Measurements from ENCODE around the gene RELN. TPM values are rescaled to one million over a fixed set of nuclear protein-coding genes. Genes with fewer than 3 reads are reported as not detected.
A peak's percentile ranks its signal among the peaks of the same experiment; 100 is the strongest.

Gene RELN
- total RNA-seq, 1 experiment from 2014 or later, result 0.02 TPM

DNA sequence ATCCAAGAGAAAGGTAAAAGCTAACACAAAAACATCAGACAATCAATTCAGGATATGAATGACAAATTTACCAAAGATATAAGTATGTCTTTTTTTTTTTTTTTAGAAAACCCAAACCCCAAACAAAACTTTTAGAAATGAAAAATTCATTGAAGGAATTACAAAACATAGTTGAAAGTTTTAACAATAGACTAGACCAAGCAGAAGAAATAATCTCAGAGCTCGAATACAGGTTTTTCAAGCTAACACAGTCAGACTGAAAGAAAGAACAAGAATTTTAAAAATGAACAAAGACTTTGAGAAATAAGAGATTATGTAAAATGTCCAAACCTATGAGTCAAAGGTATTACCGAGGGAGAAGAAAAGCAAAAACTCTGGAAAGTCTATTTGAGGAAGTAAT is 345.1 kb downstream of the RELN start:
- no peak for DNase-seq (ENCODE audit: low read depth)

DNA sequence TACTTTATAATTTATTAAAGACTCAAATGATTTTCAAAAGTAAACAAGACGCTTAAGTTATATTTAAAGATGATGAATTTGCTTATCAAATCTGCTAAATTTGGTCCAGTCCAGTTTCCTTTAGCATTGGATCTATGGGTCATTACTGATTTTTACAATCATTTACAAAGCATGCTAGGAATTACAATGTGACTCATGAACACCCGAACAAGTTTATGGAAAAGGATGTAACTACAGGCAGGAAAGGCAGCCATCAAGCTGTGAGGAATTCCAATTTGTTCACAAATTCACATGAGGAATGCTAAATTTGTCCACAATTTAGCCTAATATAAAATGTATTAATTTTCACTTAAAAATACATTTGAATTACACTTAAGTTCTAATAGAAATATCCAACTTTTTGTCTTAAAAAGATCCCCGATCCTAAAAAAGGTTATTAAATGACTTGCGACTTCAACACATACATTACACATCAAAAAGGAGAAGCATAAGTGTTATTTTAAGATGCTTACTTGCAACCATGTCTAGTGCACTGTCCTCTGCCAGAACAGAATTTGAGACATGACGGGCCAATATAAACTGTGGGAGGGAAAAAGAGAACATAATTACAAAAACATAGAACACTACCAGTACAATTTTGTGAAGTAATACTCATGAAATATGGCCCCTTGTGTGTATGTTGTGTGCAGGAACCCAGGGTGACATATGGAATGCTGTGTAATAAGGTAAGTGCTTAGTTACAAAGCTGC is 349.3 kb downstream of the RELN start:
- peak; percentile 65 for DNase-seq (ENCODE audit: low read depth)

GRCh38 chr7:103637726-103638125 is 351.7 kb downstream of the RELN start:
- peak; percentile 34 for DNase-seq (ENCODE audit: low read depth)

DNA sequence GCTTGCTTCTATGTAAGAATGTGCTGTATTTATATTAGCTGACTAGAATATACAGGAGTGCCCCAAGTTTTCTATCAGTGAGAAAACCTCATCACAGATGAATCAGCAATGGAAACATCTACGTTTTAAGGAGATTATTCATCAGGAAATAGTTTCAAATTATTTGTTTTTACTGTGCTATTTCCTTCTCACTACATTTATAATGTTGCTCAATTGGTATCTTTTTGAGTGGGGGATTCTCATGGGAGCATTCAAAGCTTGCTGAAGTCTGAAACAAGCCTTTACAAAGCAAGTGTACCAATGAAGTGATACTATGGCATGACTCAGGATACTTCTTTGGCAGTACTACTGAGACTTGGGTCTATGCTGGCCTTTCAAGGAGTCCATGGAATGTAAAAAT is 352.4 kb downstream of the RELN start:
- peak; percentile 78 for DNase-seq (ENCODE audit: low read depth)

DNA sequence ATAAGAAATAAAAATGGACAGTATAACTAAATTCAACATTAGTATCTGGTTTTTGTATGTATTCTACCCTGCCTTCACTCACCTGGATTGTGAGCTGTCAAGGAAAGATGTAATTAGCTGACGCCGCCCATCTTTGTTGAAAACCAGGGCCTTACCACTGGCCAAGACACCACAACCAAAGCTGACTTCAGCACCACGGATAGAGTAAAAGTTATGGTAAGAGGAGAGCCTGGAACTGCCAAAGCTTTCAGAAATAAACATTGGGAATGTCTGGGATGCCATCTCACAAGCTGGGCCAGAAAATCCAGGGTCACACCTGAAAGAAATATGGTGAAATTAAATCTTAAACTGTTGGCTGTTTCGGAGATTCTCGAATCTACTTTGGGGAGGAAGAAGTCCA is 353.3 kb downstream of the RELN start:
- DNase-seq (ENCODE audit: low read depth), result peak; percentile 23

GRCh38 chr7:103632972-103633371 is 356.5 kb downstream of the RELN start:
- peak; percentile 2 for DNase-seq (ENCODE audit: low read depth)

GRCh38 chr7:103632005-103632639 is 357.3 kb downstream of the RELN start:
- no peak for DNase-seq (ENCODE audit: low read depth)

DNA sequence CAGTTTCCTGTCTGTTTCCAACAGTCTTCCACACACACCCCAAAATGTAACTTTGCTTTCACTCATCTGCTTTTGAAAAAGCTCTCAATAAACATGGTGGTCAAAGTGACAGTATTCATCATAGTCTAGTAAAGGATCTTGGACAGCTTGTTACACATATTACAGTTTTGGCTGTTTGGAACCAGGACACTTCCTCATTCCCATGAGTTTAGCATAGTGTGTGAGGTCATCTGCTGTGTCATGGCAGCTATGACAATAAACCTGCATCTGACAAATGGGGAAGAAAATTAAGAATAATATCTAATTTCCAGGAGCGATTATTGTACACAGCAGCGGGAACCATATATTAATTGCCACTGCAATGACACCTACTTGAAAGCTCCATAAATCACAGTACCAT is 359.1 kb downstream of the RELN start:
- DNase-seq (ENCODE audit: low read depth), result peak; percentile 6

- DNase-seq (ENCODE audit: low read depth), result no peak
Measured at GRCh38 chr7:103628742-103629141, 360.7 kb downstream of the RELN start.

DNA sequence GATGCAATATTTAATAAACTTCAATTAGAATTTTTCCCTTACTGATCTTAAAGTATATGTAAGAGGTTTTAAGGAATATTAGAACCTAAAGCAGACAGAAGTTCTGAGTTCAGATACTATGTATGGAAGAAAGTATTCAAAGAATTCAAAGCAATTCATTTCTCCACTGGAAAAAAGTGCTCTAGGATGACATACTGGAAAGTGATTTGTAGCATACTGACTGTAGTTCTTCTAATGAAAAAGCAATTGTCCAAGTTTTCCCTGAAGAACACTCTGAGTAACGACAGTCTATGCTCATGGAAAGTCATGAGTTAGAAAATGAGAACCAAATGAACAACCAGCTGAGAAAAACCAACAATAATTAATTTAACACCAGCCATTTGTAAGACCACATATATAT is 362.7 kb downstream of the RELN start:
- no peak for DNase-seq (ENCODE audit: low read depth)

DNA sequence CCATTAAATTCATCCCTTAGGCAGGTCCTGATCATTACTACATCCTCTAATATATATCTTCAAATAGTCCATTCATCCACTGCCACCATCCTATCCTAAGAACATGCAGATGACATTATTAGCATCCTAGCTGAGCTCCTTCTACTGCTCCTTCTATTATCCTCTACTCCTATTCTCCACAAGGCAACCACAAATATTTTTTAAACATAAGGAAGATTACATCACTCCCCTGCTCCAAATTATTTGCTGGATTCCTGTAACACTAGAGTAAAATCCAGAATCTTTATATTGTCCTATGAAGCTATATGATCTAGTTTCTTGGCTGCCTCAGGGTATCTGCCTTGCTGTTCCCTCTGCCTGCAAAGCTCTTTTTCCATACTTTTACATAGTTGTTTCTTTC is 367.2 kb downstream of the RELN start:
- no peak for DNase-seq (ENCODE audit: low read depth)

DNA sequence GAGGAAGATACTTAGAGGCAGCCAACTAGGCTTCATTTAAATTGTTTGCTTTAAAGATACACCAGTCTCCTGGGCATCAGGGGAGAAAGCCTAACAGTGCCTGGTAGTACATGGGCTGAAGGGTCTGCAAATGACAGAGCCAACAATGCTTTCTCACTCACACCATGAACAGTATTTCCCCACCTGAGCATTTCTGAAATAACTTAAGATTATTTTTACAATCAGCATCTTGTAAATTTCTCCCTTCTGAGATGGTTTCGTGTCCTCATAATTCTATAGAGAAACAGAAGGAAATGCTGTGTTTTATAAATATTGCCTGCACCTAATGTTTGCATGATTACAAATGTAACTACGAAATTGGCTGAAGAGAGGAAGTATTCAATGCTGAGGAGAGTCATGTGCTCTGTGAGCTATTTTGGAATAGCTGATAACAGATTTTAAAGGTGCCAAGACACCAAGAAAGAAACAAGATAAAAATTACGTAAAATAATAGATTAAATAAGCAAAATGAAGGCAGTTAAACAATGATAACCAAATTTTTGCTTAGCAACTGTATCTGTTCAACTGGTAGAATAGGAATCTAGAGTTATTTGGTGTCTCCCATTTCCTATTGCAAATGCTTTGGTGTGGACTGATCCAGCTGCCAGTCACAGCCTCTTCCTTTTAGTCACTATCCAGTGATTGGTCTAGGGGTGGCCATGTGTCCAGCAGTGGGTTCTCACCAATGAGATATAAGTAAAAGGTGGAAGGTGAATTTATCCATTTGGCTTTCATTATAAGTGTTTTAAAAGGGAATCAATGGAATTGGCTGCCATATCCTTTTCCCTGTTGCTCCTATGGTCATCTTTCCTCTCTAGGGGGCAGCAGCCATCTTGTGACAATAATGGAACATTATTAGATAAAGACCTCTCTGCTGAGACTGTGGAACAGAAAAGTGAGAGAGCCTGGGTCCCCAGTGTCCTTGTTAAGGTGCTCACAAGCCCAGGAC is 375.5 kb downstream of the RELN start:
- peak; percentile 2 for DNase-seq (ENCODE audit: low read depth)

GRCh38 chr7:103609778-103610177 is 379.7 kb downstream of the RELN start:
- no peak for DNase-seq (ENCODE audit: low read depth)

DNA sequence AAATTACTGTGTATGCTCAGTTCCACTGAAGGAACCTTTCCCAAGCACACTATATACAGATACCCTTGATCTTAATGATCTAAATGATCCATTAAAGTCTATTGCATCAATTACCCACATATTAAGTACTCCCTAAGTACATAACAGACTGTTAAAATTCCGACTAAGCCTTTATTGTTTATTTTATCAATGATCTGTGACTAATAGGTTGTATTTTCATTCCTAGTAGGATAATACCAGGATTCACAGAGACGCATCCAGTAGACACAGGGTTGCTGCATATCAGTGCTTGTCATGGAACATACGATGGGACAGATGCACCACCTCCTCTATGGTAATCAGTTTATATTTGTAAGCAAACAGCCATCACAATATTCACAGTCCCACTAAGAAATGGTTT is 383.8 kb downstream of the RELN start:
- no peak for DNase-seq (ENCODE audit: low read depth)

DNA sequence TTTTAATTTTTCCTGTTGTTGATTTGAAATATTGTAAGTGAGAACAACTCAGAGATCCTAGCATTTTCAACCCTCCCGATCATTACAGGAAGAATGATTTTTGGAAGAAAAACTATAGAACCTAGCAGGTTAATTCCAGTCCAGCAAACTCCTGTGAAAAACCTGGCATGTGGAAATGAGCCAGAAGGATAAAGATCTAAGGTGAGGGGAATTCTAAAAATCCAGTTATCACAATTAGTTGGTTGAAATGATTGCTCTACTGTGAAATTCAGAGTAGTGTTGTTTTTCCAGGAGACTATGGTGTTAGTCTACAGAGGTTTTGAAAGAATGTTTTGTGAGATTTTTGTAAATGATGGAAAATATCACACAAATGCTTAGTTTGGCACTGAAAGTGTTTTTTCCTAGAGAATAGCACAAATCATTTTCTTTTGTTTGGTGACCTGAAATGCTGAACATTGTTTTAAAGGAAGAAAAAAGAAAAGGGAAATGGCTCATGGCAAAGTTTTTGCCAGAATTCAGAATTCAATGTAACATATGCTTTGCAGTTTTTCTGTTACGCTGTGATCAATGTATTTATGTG is 391.0 kb downstream of the RELN start:
- no peak for DNase-seq (ENCODE audit: low read depth)

DNA sequence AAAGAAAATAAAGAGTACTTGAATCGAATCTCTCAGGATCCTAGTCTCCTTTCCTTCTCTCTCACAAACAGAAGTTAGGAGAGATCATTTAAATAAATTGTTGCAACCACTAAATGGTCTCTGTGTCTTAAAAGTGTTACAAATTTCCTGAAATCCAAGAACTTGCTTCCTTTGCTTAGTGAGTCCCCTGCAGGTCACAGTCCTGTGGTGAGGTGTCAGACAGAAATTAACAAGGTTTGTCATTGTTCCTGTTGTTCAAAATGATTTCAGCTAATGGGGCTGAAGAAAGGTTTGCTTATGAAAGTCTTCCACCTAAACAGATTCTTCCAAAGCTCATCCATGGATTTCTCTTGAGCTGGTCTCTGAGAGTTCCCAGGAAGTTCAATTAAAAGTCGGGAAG is 391.9 kb downstream of the RELN start:
- peak; percentile 1 for DNase-seq (ENCODE audit: low read depth)

DNA sequence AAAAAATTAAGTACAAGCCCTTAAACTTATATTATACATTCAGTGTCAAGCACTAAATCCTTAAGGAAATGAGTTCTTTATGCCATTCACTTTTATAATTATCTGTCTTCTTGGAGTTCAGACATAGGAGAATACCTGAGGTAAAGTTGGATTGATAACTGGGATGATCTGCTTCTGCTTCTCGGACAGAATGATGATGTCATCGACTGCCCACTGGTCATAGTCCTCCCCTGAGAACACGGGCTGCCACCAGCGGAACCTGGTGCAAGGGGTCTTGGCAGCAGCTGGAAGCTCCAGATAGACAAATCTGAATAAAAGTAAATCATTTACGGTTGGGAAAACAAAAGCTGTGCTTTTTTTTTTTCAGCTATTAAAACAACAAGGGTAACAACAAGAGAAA is 395.3 kb downstream of the RELN start:
- no peak for DNase-seq (ENCODE audit: low read depth)

GRCh38 chr7:103593691-103594090 is 395.8 kb downstream of the RELN start:
- DNase-seq (ENCODE audit: low read depth), result no peak

DNA sequence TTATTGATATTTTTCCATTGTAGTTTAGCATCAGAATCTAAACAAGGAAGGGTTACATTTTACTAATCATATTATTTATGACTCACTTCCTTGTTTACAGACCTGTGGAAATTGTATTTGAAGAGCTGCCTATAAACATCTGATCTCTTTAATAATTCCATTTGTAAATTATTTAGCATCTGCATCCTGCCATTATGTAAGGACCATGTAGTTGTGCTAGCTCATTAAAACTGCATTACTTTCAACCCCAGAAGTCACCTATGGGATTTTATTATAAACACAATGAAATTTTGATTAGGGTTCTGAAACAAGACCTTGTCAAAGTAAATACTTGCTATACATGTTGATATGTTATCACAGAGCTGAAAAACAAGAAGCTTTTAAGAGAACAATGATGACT is 396.6 kb downstream of the RELN start:
- DNase-seq (ENCODE audit: low read depth), result no peak

DNA sequence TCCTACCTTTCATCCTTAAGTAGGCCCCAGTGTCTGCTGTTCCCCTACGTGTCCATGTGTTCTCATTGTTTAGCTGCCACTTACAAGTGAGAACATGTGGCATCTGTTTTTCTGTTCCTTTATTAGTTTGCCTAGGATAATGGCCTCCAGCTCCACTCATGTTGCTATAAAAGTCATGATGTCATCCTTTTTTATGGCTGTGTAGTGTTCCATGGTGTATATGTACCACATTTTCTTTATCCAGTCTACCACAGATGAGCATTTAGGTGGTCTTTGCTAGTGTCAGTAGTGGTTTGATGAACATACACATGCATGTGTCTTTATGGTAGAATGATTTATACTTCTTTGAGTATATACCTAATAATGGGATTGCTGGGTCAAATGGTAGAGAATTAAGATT is 397.3 kb downstream of the RELN start:
- no peak for DNase-seq (ENCODE audit: low read depth)

GRCh38 chr7:103580031-103580430 is 409.4 kb downstream of the RELN start:
- DNase-seq (ENCODE audit: low read depth), result no peak

GRCh38 chr7:103577059-103577458 is 412.4 kb downstream of the RELN start:
- no peak for DNase-seq (ENCODE audit: low read depth)
